Fibroblast of lung (primary cell): Measurements from ENCODE around the gene TSHZ2. TPM values are rescaled to one million over a fixed set of nuclear protein-coding genes. Genes with fewer than 3 reads are reported as not detected.

Experiments used
- DNase-seq, 2 donors: peaks; one replicate each; pipeline versions ENCODE4 v3.0.0 to v3.0.0-alpha.2; 2010; ENCODE audit warnings: low read depth in 2 of 2
- H2AFZ ChIP-seq: 2 replicates; pipeline ENCODE4 v1.5.1; 2012; ENCODE audit warnings: low read length, control low read depth, inconsistent platforms
- H3K27ac ChIP-seq: 2 replicates; pipeline ENCODE4 v1.5.1; 2011; ENCODE audit warnings: low read length, control low read depth; ENCODE audit not compliant: insufficient read depth
- H3K27me3 ChIP-seq: 2 replicates; pipeline ENCODE4 v1.5.1; 2011; ENCODE audit warnings: mild to moderate bottlenecking, low read length; ENCODE audit not compliant: control insufficient read depth, insufficient read depth
- H3K36me3 ChIP-seq: 2 replicates; pipeline ENCODE4 v1.5.1; 2011; ENCODE audit warnings: low read length; ENCODE audit not compliant: control insufficient read depth, insufficient read depth
- H3K4me1 ChIP-seq: 2 replicates; pipeline ENCODE4 v1.5.1; 2011; ENCODE audit warnings: low read length; ENCODE audit not compliant: control insufficient read depth, insufficient read depth; ENCODE audit errors: extremely low read depth
- H3K4me2 ChIP-seq: 2 replicates; pipeline ENCODE4 v1.5.1; 2011; ENCODE audit warnings: low read length, control low read depth; ENCODE audit not compliant: insufficient read depth; ENCODE audit errors: extremely low read depth
- H3K4me3 ChIP-seq, 4 experiments: fragments of 200-600 bp in 1 of 4; sonication (generic) in 1 of 4; replicated peaks in 1 of 4; 2 replicates each; pipeline ENCODE4 v1.5.1; 2011 to 2016; ENCODE audit warnings: low read length in 4 of 4, low read depth in 3 of 4, mild to moderate bottlenecking in 3 of 4, control low read depth in 2 of 4, inconsistent platforms in 1 of 4, mixed read lengths in 1 of 4; ENCODE audit not compliant: insufficient read depth in 1 of 4; ENCODE audit errors: control extremely low read depth in 1 of 4
- H3K79me2 ChIP-seq: 2 replicates; pipeline ENCODE4 v1.5.1; 2012; ENCODE audit warnings: mild to moderate bottlenecking, low read length, inconsistent platforms; ENCODE audit not compliant: control insufficient read depth, insufficient read depth
- H3K9ac ChIP-seq: 2 replicates; pipeline ENCODE4 v1.5.1; 2011; ENCODE audit warnings: mild to moderate bottlenecking, low read length, control low read depth; ENCODE audit not compliant: insufficient read depth
- H3K9me3 ChIP-seq: 2 replicates; pipeline ENCODE4 v1.5.1; 2012; ENCODE audit warnings: low read depth, low read length; ENCODE audit not compliant: control insufficient read depth, insufficient read depth
- H4K20me1 ChIP-seq: 2 replicates; pipeline ENCODE4 v1.5.1; 2011; ENCODE audit warnings: low read length; ENCODE audit not compliant: control insufficient read depth, insufficient read depth; ENCODE audit errors: extremely low read depth
- CTCF ChIP-seq, 2 donors: IDR thresholded peaks in 1 of 2; conservative IDR thresholded peaks in 1 of 2; 1 replicate in 1 of 2; 2 replicates in 1 of 2; pipeline ENCODE4 v1.5.1; 2011 to 2012; ENCODE audit warnings: low read length in 2 of 2, control low read depth in 1 of 2, inconsistent platforms in 1 of 2, low read depth in 1 of 2, mild to moderate bottlenecking in 1 of 2
- EZH2 ChIP-seq: IDR thresholded peaks from 2 replicates; pipeline ENCODE4 v1.5.1; 2012; ENCODE audit warnings: low read length, control low read depth, mild to moderate bottlenecking; ENCODE audit errors: missing control alignments
- polyA plus RNA-seq, 2 donors: library from polyadenylated mRNA; depleted of rRNA in 1 of 2; stranded (reverse) in 1 of 2; unstranded in 1 of 2; fragments of >200 nt; gene quantifications; 2 replicates each; pipeline ENCODE4 v1.2.1, GENCODE V29; 2011 to 2012; ENCODE audit warnings: missing spikeins in 1 of 2
- total RNA-seq: library from RNA; depleted of rRNA; stranded (reverse); fragments of >200 nt; gene quantifications from 2 replicates; pipeline ENCODE4 v1.2.1, GENCODE V29; 2014

TSHZ2 gene
- total and polyA plus RNA-seq, 2 donors (not counting 1 experiment from before 2014, with no cell fraction given), result 0.15 to 2.6 TPM

- TF ChIP-seq CTCF (conservative IDR thresholded peaks at IDR 0.05 in 1 of 2, IDR thresholded peaks at IDR 0.05 in 1 of 2; ENCODE audit: low read depth in 1 of 2, low read length in 2 of 2) (no peak), EZH2 (no peak)
- Histone ChIP-seq H3K4me1 (no peaks in the 10 kb centered on the region), H3K27me3 (no peaks in the 10 kb centered on the region), H3K27ac (no peak overlapping the region), H2AFZ (no peak overlapping the region), H3K79me2 (no peaks in the 10 kb centered on the region), H3K9me3 (no peaks in the 10 kb centered on the region), H3K4me2 (no peak overlapping the region), H3K36me3 (no peaks in the 10 kb centered on the region), H3K9ac (no peak overlapping the region), H3K4me3 (no peak overlapping the region), H4K20me1 (no peaks in the 10 kb centered on the region)
- DNase-seq, result no peak
Measured at GRCh38 chr20:53053595-53053994, 81.4 kb downstream of the TSHZ2 start.

GRCh38 chr20:53055367-53056067 is 83.4 kb downstream of the TSHZ2 start:
- Histone ChIP-seq H3K9me3 (no peaks in the 10 kb centered on the region), H3K4me3 (no peak overlapping the region), H3K4me2 (no peak overlapping the region), H3K4me1 (no peaks in the 10 kb centered on the region), H3K9ac (no peak overlapping the region), H3K36me3 (no peaks in the 10 kb centered on the region), H4K20me1 (no peaks in the 10 kb centered on the region), H3K79me2 (no peaks in the 10 kb centered on the region), H3K27ac (no peak overlapping the region), H2AFZ (no peak overlapping the region), H3K27me3 (no peaks in the 10 kb centered on the region)
- DNase-seq, result no peak
- no peak for TF ChIP-seq EZH2
- TF ChIP-seq CTCF (conservative IDR thresholded peaks at IDR 0.05 in 1 of 2, IDR thresholded peaks at IDR 0.05 in 1 of 2; ENCODE audit: low read depth in 1 of 2, low read length in 2 of 2), result no peak

DNA sequence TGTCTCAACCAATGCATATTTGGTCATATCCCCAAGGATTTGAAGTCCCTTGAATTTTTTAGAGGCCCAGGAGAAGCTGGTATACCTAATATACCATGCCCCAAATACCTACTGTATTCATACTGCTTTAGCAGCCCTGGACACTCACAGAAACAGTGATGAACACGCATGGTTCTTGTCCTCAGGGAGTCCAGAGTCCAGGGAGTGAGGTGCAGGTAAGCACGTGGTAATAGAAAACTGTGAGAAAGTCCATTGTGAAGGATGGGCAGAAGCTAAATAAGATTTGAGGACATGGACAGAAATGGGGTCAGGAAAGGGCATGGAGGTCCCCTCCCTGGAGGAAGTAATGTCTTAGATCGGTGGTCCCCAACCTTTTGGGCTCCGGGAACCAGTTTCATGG is 85.4 kb downstream of the TSHZ2 start:
- H3K9ac ChIP-seq, result no peak overlapping the region
- no peak overlapping the region for H3K4me2 ChIP-seq
- no peak overlapping the region for H3K27ac ChIP-seq
- no peaks in the 10 kb centered on the region for H3K9me3 ChIP-seq
- H3K36me3 ChIP-seq, result no peaks in the 10 kb centered on the region
- no peak overlapping the region for H2AFZ ChIP-seq
- H3K4me1 ChIP-seq, result no peaks in the 10 kb centered on the region
- TF ChIP-seq CTCF (conservative IDR thresholded peaks at IDR 0.05 in 1 of 2, IDR thresholded peaks at IDR 0.05 in 1 of 2; ENCODE audit: low read depth in 1 of 2, low read length in 2 of 2) (no peak), EZH2 (no peak)
- H3K27me3 ChIP-seq, result no peaks in the 10 kb centered on the region
- H3K79me2 ChIP-seq, result no peaks in the 10 kb centered on the region
- no peaks in the 10 kb centered on the region for H4K20me1 ChIP-seq
- no peak for DNase-seq
- no peak overlapping the region for H3K4me3 ChIP-seq
